T-cell (primary cell): ENCODE results near the gene SCD5. TPM values are rescaled to one million over a fixed set of nuclear protein-coding genes. Genes with fewer than 3 reads are reported as not detected.

ENCODE experiments used
- ATAC-seq, 4 experiments: fragments of 200-7000 bp in 3 of 4; fragments of 150-1000 bp in 1 of 4; cut with Tn5 transposase; replicated peaks in 1 of 4; 1 replicate in 3 of 4; 2 replicates in 1 of 4; pipeline ENCODE4 v1.10.0; 2021; ENCODE audit warnings: moderate library complexity in 3 of 4, mild to moderate bottlenecking in 2 of 4, moderate number of reproducible peaks in 1 of 4
- CTCF ChIA-PET, 2 donors: fragments of 300-600 bp; sonication (Branson Sonifier 250); formaldehyde crosslinking; loops; one replicate each; lab custom pipeline; 2022; ENCODE audit warnings: antibody characterized with exemption in 2 of 2; lab: Charles Lee
- POLR2A ChIA-PET, 2 donors: fragments of 300-600 bp; sonication (Branson Sonifier 250); formaldehyde crosslinking; loops; one replicate each; lab custom pipeline; 2022; ENCODE audit warnings: antibody characterized with exemption in 2 of 2; lab: Charles Lee
- DNase-seq, 35 experiments: peaks; one replicate each; pipeline versions ENCODE4 v3.0.0 to v3.0.0-alpha.2; 2013 to 2023
- H3K27ac ChIP-seq: one replicate; pipeline ENCODE4 v1.5.1; 2013; ENCODE audit warnings: low read length
- H3K27me3 ChIP-seq, 2 experiments: replicated peaks in 1 of 2; 1 replicate in 1 of 2; 2 replicates in 1 of 2; pipeline versions ENCODE4 v1.6.1 to v1.7.0; 2013; ENCODE audit warnings: low read length in 1 of 2, mixed read lengths in 1 of 2; ENCODE audit not compliant: control insufficient read depth in 2 of 2, insufficient read depth in 2 of 2; ENCODE audit errors: extremely low read depth in 1 of 2
- H3K36me3 ChIP-seq, 2 donors: 1 replicate in 1 of 2; 2 replicates in 1 of 2; pipeline versions ENCODE4 v1.6.1 to v1.7.0; 2013; ENCODE audit warnings: low read length in 1 of 2; ENCODE audit not compliant: control insufficient read depth in 2 of 2, insufficient read depth in 1 of 2; ENCODE audit errors: extremely low read depth in 1 of 2
- H3K4me1 ChIP-seq, 2 experiments: 1 replicate in 1 of 2; 2 replicates in 1 of 2; pipeline versions ENCODE4 v1.6.1 to v1.7.0; 2013; ENCODE audit warnings: low read length in 2 of 2, mixed read lengths in 1 of 2; ENCODE audit not compliant: insufficient read depth in 2 of 2, control insufficient read depth in 1 of 2; ENCODE audit errors: extremely low read depth in 1 of 2
- H3K4me3 ChIP-seq, 2 donors: 1 replicate in 1 of 2; 2 replicates in 1 of 2; pipeline versions ENCODE4 v1.5.1 to v1.7.0; 2013; ENCODE audit warnings: mild to moderate bottlenecking in 2 of 2, low read length in 1 of 2, moderate library complexity in 1 of 2; ENCODE audit not compliant: control insufficient read depth in 1 of 2; ENCODE audit errors: extremely low read depth in 1 of 2
- H3K9me3 ChIP-seq: 2 replicates; pipeline ENCODE4 v1.7.0; 2013
- H3K27ac Mint-ChIP-seq, 2 donors: one replicate each; pipeline ENCODE4 v1.8.0; 2020 to 2021; ENCODE audit warnings: mild to moderate bottlenecking in 2 of 2, mixed read lengths in 2 of 2
- H3K27me3 Mint-ChIP-seq, 2 donors: one replicate each; pipeline ENCODE4 v1.8.0; 2021 to 2022; ENCODE audit warnings: mixed read lengths in 2 of 2
- H3K36me3 Mint-ChIP-seq: one replicate; pipeline ENCODE4 v1.8.0; 2021; ENCODE audit warnings: mixed read lengths
- H3K4me1 Mint-ChIP-seq, 3 donors: one replicate each; pipeline ENCODE4 v1.8.0; 2020 to 2022; ENCODE audit warnings: mixed read lengths in 3 of 3, mild to moderate bottlenecking in 1 of 3
- H3K4me3 Mint-ChIP-seq, 3 donors: one replicate each; pipeline ENCODE4 v1.8.0; 2020 to 2022; ENCODE audit warnings: mild to moderate bottlenecking in 3 of 3, mixed read lengths in 3 of 3, moderate library complexity in 3 of 3
- H3K9me3 Mint-ChIP-seq, 3 donors: one replicate each; pipeline ENCODE4 v1.8.0; 2020 to 2022; ENCODE audit warnings: mixed read lengths in 3 of 3
- WGBS: methylation state at CpG from one replicate; pipeline ENCODE4 v1.1.5; 2013; ENCODE audit warnings: missing lambda C conversion rate; ENCODE audit not compliant: insufficient coverage; 5-methylcytosine and 5-hydroxymethylcytosine counted together
- total RNA-seq, 35 experiments: library from RNA in 6 of 35; stranded (reverse) in 6 of 35; fragments of 120-200 nt in 1 of 35; gene quantifications; one replicate each; pipeline versions ENCODE4 v1.2.1 to v1.2.4 and lab custom pipeline; 2013 to 2026

Gene SCD5
- total RNA-seq, 5 donors from 2014 or later (not counting 1 experiment from before 2014, with no cell fraction given) = 0.72 to 2.0 (median 1.3) TPM

GRCh38 chr4:82811392-82811791, 12.8 kb upstream of the SCD5 start:
- H3K4me1 Mint-ChIP-seq = peaks cover 5 to 7% (median 6%) of the 10 kb centered on the region in 3 donors
- no CpG with 5 or more reads among the region's 1 CpG for WGBS

DNA sequence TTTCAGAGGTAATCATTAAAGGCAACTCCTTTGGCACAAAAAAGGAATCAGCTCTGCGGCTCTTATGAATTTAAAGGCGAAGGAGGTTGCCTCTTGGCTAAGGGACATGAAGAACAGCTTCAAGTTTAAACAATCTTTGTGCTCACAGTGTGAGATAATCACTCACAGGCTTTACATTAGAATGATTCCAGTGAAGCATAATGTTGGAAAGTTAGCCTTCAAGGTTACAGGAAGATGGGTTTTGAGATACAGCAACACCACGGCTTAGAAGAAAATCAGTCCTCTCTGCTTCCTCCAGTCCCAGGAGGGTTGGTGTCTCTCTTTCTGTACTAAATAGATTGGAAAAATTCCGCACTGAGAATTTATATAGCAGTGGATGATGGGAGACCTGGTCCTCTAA, 11.6 kb upstream of the SCD5 start:
- Mint-ChIP-seq H3K9me3 (no peaks in the 10 kb centered on the region), H3K27me3 (no peaks in the 10 kb centered on the region), H3K4me3 (no peak overlapping the region), H3K36me3 (no peaks in the 10 kb centered on the region), H3K4me1 (peaks cover 5 to 7% (median 6%) of the 10 kb centered on the region in 3 donors), H3K27ac (no peak overlapping the region)
- no peak overlapping the region for H3K4me3 ChIP-seq
- ChIA-PET CTCF (no interaction called here), POLR2A (interaction anchor here in 1 of 2 donors (0.6 kb wide), 1 partner anchor 12 kb away, joined by 8 read pairs; no protein-coding TSS in a partner anchor)
- no peaks in the 10 kb centered on the region for H3K36me3 ChIP-seq
- peaks cover 0 to 3% of the 10 kb centered on the region in 2 experiments for H3K27me3 ChIP-seq
- no peaks in the 10 kb centered on the region for H3K4me1 ChIP-seq
- ATAC-seq = no peak
- no peak for DNase-seq
- no peaks in the 10 kb centered on the region for H3K9me3 ChIP-seq
- WGBS = 100% methylated on average over 2 of the region's 4 CpGs
- no peak overlapping the region for H3K27ac ChIP-seq

More at GRCh38 chr4:82811392-82811791, 12.8 kb upstream of the SCD5 start:
- DNase-seq (no peak), ATAC-seq (no peak)
- Mint-ChIP-seq H3K36me3 (no peaks in the 10 kb centered on the region), H3K4me3 (no peak overlapping the region), H3K27me3 (no peaks in the 10 kb centered on the region), H3K27ac (no peak overlapping the region), H3K9me3 (no peaks in the 10 kb centered on the region)
- Histone ChIP-seq H3K9me3 (no peaks in the 10 kb centered on the region), H3K27ac (no peak overlapping the region), H3K4me1 (no peaks in the 10 kb centered on the region), H3K4me3 (no peak overlapping the region), H3K36me3 (no peaks in the 10 kb centered on the region), H3K27me3 (no peaks in the 10 kb centered on the region)
- ChIA-PET CTCF (no interaction called here), POLR2A (no interaction called here)

DNA sequence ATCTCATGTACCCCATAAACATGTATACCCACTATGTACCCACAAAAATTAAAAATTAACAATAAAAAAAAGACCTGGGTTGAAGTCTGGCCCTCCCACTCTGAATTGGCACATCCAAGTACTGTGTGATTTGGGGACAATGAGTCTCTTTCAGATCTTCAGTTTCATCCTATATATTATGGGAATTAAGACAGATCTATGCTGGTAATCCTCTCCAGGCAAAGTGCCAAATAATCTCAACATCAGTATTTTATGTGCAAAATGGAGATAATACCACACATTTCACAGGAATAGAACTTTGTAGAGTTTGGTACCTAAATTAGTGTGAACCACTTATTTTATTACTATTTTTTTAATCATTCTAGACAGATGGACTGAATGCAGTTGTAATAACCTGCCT, 11.0 kb upstream of the SCD5 start:
- no peaks in the 10 kb centered on the region for H3K36me3 ChIP-seq
- peaks cover 0 to 3% of the 10 kb centered on the region in 2 experiments for H3K27me3 ChIP-seq
- H3K4me3 Mint-ChIP-seq = no peak overlapping the region
- no peaks in the 10 kb centered on the region for H3K27me3 Mint-ChIP-seq
- H3K4me1 Mint-ChIP-seq = peaks cover 5 to 7% (median 6%) of the 10 kb centered on the region in 3 donors
- no peak overlapping the region for H3K27ac ChIP-seq
- H3K36me3 Mint-ChIP-seq = no peaks in the 10 kb centered on the region
- ATAC-seq (no peak), DNase-seq (no peak)
- ChIA-PET CTCF (no interaction called here), POLR2A (no interaction called here)
- no peaks in the 10 kb centered on the region for H3K9me3 ChIP-seq
- no peaks in the 10 kb centered on the region for H3K4me1 ChIP-seq
- no peak overlapping the region for H3K27ac Mint-ChIP-seq
- H3K9me3 Mint-ChIP-seq = no peaks in the 10 kb centered on the region
- H3K4me3 ChIP-seq = no peak overlapping the region

GRCh38 chr4:82803746-82804145, 5.2 kb upstream of the SCD5 start:
- H3K9me3 ChIP-seq = no peaks in the 10 kb centered on the region
- 73% methylated on average over 4 of the region's 4 CpGs for WGBS
- no peak overlapping the region for H3K27ac ChIP-seq
- POLR2A ChIA-PET = no interaction called here
- H3K4me3 ChIP-seq = no peak overlapping the region
- H3K9me3 Mint-ChIP-seq = no peaks in the 10 kb centered on the region
- CTCF ChIA-PET = no interaction called here
- peaks cover 0 to 12% of the 10 kb centered on the region in 2 experiments for H3K27me3 ChIP-seq
- no peak for DNase-seq
- H3K4me1 ChIP-seq = peaks cover 0 to 9% of the 10 kb centered on the region in 2 experiments
- H3K27me3 Mint-ChIP-seq = peaks cover 20 to 25% of the 10 kb centered on the region in 2 donors
- no peak for ATAC-seq
- peaks cover 6 to 9% (median 8%) of the 10 kb centered on the region in 3 donors for H3K4me1 Mint-ChIP-seq
- H3K36me3 ChIP-seq = no peaks in the 10 kb centered on the region
- no peaks in the 10 kb centered on the region for H3K36me3 Mint-ChIP-seq
- H3K27ac Mint-ChIP-seq = no peak overlapping the region
- H3K4me3 Mint-ChIP-seq = no peak overlapping the region

DNA sequence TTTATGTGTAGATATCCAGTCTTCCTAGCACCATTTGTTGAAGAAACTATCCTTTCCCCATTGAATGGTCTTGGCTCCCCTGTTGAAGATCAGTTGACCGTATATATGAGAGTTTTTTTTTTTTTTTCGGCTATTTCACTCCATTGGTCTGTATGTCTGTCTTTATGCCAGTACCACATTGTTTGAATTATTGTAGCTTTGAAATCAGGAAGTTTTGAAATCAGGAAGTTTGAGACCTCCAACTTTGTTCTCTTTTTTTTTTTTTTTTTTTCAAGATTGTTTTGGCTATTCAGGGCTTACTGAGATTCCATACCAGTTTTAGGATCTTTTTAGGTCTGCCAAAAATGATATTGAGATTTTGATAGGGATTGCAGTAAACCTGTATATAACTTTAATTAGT, 4.3 kb upstream of the SCD5 start:
- ATAC-seq (no peak), DNase-seq (no peak)
- Histone ChIP-seq H3K27ac (no peak overlapping the region), H3K4me1 (peaks cover 0 to 9% of the 10 kb centered on the region in 2 experiments), H3K36me3 (no peaks in the 10 kb centered on the region), H3K9me3 (no peaks in the 10 kb centered on the region), H3K4me3 (no peak overlapping the region), H3K27me3 (peaks cover 0 to 16% of the 10 kb centered on the region in 2 experiments)
- H3K4me3 Mint-ChIP-seq = no peak overlapping the region
- peaks cover 6 to 9% (median 8%) of the 10 kb centered on the region in 3 donors for H3K4me1 Mint-ChIP-seq
- WGBS = no CpG with 5 or more reads among the region's 2 CpGs
- POLR2A ChIA-PET = interaction anchor here in 1 of 2 donors (0.7 kb wide), 1 partner anchor 15 kb away, joined by 6 read pairs; no protein-coding TSS in a partner anchor
- CTCF ChIA-PET = interaction anchor here in 1 of 2 donors (0.6 kb wide), 1 partner anchor 59 kb away, joined by 4 read pairs; no protein-coding TSS in a partner anchor
- no peaks in the 10 kb centered on the region for H3K9me3 Mint-ChIP-seq
- H3K36me3 Mint-ChIP-seq = no peaks in the 10 kb centered on the region
- no peak overlapping the region for H3K27ac Mint-ChIP-seq
- peaks cover 20 to 27% of the 10 kb centered on the region in 2 donors for H3K27me3 Mint-ChIP-seq

- H3K27me3 ChIP-seq = peaks cover 0 to 25% of the 10 kb centered on the region in 2 experiments
- POLR2A ChIA-PET = interaction anchor here in 1 of 2 donors (0.7 kb wide), 1 partner anchor 16 kb away, joined by 6 read pairs; no protein-coding TSS in a partner anchor
- H3K27ac Mint-ChIP-seq = no peak overlapping the region
- peaks cover 0 to 18% of the 10 kb centered on the region in 2 experiments for H3K4me1 ChIP-seq
- H3K4me3 Mint-ChIP-seq = no peak overlapping the region
- H3K4me3 ChIP-seq = no peak overlapping the region
- CTCF ChIA-PET = no interaction called here
- ATAC-seq (no peak), DNase-seq (no peak)
- no peak overlapping the region for H3K27ac ChIP-seq
- peaks cover 6 to 16% (median 16%) of the 10 kb centered on the region in 3 donors for H3K4me1 Mint-ChIP-seq
- no peaks in the 10 kb centered on the region for H3K9me3 Mint-ChIP-seq
- no peaks in the 10 kb centered on the region for H3K36me3 ChIP-seq
- no peaks in the 10 kb centered on the region for H3K36me3 Mint-ChIP-seq
- H3K27me3 Mint-ChIP-seq = peaks cover 24 to 34% of the 10 kb centered on the region in 2 donors
- WGBS = no CpG with 5 or more reads among the region's 3 CpGs
- no peaks in the 10 kb centered on the region for H3K9me3 ChIP-seq
Measured at GRCh38 chr4:82801910-82802521, 3.4 kb upstream of the SCD5 start.
